NCI-H2227 (cell line): Measurements from ENCODE around the gene FMNL2.

Experiments used
- DNase-seq: peaks from one replicate; lab custom pipeline; 2025; ENCODE audit not compliant: unreplicated experiment; lab: John Stamatoyannopoulos, UW

FMNL2 gene

GRCh38 chr2:152489364-152489763 is 154.4 kb downstream of the FMNL2 start:
- DNase-seq = no peak

GRCh38 chr2:152490686-152491455 is 155.9 kb downstream of the FMNL2 start:
- no peak for DNase-seq

DNA sequence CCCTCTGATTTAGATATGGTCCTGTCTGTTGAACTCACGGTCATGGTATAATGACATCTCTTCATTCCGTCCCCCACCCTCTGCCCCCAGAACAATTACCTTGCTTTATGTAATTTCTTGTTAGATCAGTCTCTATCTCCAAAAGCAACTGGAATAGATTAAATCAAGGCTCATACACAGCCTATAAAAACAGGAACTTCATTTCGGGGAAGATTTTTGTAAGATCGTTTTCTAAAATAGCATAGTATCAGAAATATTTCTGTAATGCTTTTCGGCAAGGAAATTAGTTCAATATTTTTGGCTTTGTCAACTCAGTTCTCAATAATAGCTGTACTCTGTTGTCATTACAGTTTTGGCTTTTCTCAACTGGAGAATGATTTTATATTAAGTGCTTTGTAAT is 157.2 kb downstream of the FMNL2 start:
- DNase-seq = no peak

GRCh38 chr2:152492911-152493310 is 157.9 kb downstream of the FMNL2 start:
- DNase-seq = no peak

- DNase-seq = no peak
Observed at GRCh38 chr2:152493417-152493816, 158.4 kb downstream of the FMNL2 start.

- no peak for DNase-seq
Observed at GRCh38 chr2:152493945-152494528, 159.1 kb downstream of the FMNL2 start.

- DNase-seq = no peak
Observed at GRCh38 chr2:152496371-152496770, 161.4 kb downstream of the FMNL2 start.

GRCh38 chr2:152497481-152498052 is 162.6 kb downstream of the FMNL2 start:
- DNase-seq = no peak

- no peak for DNase-seq
Observed at GRCh38 chr2:152499331-152499816, 164.4 kb downstream of the FMNL2 start.

DNA sequence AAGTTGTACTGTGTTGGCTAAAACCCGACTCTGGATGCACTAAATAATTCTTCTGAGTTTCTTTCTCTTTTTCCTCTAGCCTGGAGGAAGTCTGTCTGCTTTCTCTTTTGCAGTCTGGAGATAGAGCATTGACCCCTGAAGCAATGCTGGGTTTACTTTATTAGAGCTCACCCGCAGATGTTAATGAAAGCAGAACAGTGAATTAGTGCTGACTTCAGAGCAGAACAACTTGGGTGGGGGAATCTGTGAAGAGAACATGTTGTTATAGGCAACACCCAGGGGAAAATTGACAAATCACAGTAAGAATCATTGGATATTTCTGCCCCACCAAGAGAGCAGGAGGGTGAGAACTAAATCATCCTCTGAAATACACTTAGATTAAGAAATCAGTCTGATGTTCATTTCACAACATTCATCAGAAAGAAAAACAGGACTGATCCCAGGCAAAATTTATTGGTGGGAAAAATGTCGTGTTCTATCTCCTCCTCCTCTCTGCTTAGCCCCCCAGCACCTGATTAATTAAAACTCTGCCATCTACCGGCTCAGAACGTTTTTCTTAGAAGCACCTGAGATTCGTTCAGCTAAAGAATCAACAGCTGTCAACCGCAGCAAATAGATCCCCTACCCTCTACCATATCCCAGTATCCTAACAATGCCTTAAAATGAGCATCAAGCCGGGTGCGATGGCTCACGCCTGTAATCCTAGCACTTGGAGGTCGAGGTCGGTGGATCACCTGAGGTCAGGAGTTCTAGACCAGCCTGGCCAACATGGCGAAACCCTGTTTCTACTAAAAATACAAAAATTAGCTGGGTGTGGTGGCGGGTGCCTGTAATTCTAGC is 165.1 kb downstream of the FMNL2 start:
- no peak for DNase-seq

DNA sequence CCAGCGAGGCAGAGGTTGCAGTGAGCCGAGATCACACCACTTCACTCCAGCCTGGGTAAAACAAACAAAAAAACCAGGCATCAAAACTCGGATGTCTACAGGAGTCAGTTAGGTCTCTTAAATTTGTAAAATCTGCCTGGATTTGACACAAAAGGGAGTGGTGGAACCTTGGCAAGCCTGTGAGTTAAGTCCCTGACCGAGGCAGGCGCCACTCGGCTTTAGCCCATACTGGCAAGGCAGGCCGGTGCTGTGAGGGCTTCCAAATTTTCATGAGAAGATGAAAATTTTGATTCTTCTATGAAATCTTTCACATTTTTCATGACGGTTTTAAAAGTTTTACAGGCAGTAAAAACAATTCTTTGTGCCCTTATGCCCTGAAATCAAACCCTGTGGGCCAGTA is 165.8 kb downstream of the FMNL2 start:
- DNase-seq = no peak

DNA sequence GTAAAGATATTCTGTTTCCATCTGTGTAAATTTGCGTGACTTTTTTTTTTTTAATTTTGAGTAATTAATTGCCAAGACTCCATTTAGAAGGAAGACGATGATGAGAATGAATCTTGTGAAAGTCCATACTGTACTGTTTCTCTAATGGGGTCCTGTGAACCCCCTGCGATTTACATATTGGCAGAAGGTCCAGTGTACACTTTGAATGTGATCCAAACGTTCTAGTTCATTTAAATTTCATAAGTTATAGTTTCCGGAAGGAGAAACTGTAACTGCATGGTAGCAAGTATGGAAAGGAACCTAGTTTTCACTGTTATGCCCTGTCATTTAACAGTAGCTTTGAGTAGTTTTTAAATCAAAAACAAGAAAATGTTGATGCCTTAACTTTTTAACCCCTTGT is 166.7 kb downstream of the FMNL2 start:
- DNase-seq = no peak

GRCh38 chr2:152504618-152505017 is 169.6 kb downstream of the FMNL2 start:
- DNase-seq = no peak

DNA sequence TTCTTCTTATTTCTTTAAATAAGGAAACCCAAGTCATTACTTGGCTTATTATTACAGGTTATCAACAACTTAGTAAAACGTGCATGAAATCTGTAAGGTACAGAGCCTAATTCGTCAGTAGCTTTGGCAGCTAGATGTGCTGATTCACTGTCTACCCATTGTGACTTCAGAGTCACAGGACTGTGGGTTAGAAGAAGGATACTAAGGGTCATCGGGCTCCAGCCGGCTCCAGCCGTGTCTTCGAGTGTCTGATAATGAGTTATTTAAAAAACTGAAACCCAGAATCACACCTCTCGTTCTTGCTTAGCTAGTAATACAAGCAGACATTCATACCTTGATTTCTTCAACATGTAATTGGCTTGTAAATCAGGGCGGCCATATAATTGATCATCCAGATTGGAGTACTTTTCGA is 170.5 kb downstream of the FMNL2 start:
- DNase-seq = no peak

DNA sequence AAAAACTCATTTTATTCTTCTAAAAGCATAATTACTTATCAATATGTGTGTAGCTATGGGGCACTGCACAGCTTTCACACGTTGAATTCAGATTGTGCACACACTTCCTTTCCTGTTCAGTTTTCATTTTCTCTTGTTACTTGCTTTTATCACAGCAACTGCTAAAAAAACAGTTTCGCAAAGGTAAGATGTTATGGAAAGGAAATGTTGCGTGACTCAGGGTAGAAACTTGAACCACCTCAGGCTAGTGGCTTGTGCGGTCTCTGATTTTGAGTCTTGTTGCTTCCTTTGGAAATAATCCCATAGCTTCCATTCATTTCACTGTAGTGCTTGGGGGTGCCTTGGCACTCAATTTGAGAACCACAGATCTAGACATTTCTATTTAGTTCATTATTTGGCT is 171.9 kb downstream of the FMNL2 start:
- no peak for DNase-seq

DNA sequence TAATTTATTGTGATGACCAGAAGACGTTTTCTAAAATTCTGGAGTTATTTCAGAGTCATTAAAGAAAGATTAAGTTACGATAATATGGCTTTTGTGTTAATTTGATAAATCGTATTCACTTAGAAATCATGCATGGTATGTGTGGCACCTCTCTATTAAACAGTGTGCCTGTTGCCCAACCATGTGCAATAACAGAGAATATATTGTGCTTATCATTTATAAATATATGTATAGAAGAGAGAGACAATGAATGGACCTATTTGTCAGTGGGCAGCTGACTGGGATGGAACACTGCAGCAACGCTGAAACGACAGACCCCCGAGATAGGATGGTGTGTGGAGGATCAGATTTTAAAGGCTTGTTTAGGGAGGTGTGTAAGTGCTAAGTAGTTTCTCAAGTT is 172.9 kb downstream of the FMNL2 start:
- DNase-seq = no peak

DNA sequence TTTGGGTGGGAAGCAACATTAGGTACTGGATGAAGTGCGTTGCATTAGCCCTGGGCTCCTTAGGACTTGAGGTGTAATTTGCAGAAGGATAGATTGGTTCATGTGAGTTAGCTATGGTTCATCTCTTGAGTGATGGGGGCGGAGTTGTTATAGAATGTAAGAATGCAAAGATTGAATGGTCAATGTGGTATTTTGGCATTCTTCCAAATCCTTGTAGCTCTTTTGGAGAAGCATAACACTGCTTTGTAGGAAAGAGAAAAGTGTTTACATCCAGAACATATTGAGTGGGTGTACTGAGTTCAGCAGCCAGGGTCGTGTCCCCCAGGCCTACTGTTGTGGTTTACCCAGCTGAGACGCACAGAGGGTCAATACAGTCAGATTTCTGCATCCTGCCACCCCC is 173.5 kb downstream of the FMNL2 start:
- peak; percentile 91 for DNase-seq

GRCh38 chr2:152509772-152510491 is 175.0 kb downstream of the FMNL2 start:
- DNase-seq = no peak

DNA sequence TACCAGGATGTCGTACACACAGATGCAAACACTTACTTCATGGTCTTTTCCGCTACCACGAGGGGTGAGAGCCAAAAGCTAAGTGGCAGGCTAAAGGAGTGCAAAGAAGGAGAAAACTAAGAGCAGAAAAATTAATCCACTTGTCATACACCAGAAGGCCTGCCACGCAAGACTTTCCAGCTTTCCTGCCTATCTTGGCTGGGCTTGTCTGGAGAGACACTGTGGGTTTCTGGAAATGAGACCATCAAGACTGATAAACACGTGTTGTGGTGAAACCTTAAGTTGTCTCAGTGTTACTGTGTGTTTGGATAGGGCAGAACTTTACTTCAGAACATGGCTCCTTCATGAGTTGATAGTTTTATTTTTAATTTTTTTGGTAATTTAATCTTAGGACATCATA is 175.6 kb downstream of the FMNL2 start:
- DNase-seq = no peak

- DNase-seq = no peak
Observed at GRCh38 chr2:152511981-152512380, 177.0 kb downstream of the FMNL2 start.

GRCh38 chr2:152513029-152513428 is 178.1 kb downstream of the FMNL2 start:
- no peak for DNase-seq
